ENCODE results near the gene FCSK.
A peak's percentile ranks its signal among the peaks of the same experiment; 100 is the strongest.

FCSK gene

GRCh38 chr16:70430667-70431536 lies 23.5 kb upstream of the FCSK start:
- peak; percentile 23 to 39 (median 28) for DNase-seq
- Histone ChIP-seq H3K4me3 (ENCODE audit: insufficient read depth, low read depth, low read length, poor library complexity, severe bottlenecking) (peak overlapping the region; percentile 11), H3K36me3 (ENCODE audit: control insufficient read depth, insufficient read depth, low read length) (no peaks in the 10 kb centered on the region), H3K9me3 (ENCODE audit: control insufficient read depth, low read length) (no peaks in the 10 kb centered on the region), H3K27ac (ENCODE audit: insufficient read depth, low read length, poor library complexity, severe bottlenecking) (peak overlapping the region; percentile 69), H3K4me1 (ENCODE audit: control insufficient read depth, insufficient read depth, low read length, poor library complexity, severe bottlenecking) (peaks cover 26% of the 10 kb centered on the region), H3K27me3 (replicated peaks; ENCODE audit: control insufficient read depth, insufficient read depth, low read length, poor library complexity, severe bottlenecking) (no peaks in the 10 kb centered on the region)

- DNase-seq: no peak
- no peak overlapping the region for H3K27ac ChIP-seq (ENCODE audit: insufficient read depth, low read length, poor library complexity, severe bottlenecking)
Measured at GRCh38 chr16:70432356-70432722, 22.1 kb upstream of the FCSK start.

GRCh38 chr16:70432723-70433457 lies 21.5 kb upstream of the FCSK start:
- peaks cover 35% of the 10 kb centered on the region for H3K4me1 ChIP-seq (ENCODE audit: control insufficient read depth, insufficient read depth, low read length, poor library complexity, severe bottlenecking)
- no peak overlapping the region for H3K27ac ChIP-seq (ENCODE audit: insufficient read depth, low read length, poor library complexity, severe bottlenecking)
- no peak overlapping the region for H3K4me3 ChIP-seq (ENCODE audit: insufficient read depth, low read depth, low read length, poor library complexity, severe bottlenecking)

More at GRCh38 chr16:70432356-70432722, 22.1 kb upstream of the FCSK start:
- Histone ChIP-seq H3K4me3 (ENCODE audit: insufficient read depth, low read depth, low read length, poor library complexity, severe bottlenecking) (no peak overlapping the region), H3K36me3 (ENCODE audit: control insufficient read depth, insufficient read depth, low read length) (no peaks in the 10 kb centered on the region), H3K27me3 (replicated peaks; ENCODE audit: control insufficient read depth, insufficient read depth, low read length, poor library complexity, severe bottlenecking) (no peaks in the 10 kb centered on the region), H3K4me1 (ENCODE audit: control insufficient read depth, insufficient read depth, low read length, poor library complexity, severe bottlenecking) (peaks cover 30% of the 10 kb centered on the region), H3K9me3 (ENCODE audit: control insufficient read depth, low read length) (no peaks in the 10 kb centered on the region)

GRCh38 chr16:70433458-70434103 lies 20.8 kb upstream of the FCSK start:
- Histone ChIP-seq H3K9me3 (ENCODE audit: control insufficient read depth, low read length) (no peaks in the 10 kb centered on the region), H3K27ac (ENCODE audit: insufficient read depth, low read length, poor library complexity, severe bottlenecking) (no peak overlapping the region), H3K4me3 (ENCODE audit: insufficient read depth, low read depth, low read length, poor library complexity, severe bottlenecking) (no peak overlapping the region), H3K4me1 (ENCODE audit: control insufficient read depth, insufficient read depth, low read length, poor library complexity, severe bottlenecking) (peaks cover 34% of the 10 kb centered on the region), H3K36me3 (ENCODE audit: control insufficient read depth, insufficient read depth, low read length) (no peaks in the 10 kb centered on the region), H3K27me3 (replicated peaks; ENCODE audit: control insufficient read depth, insufficient read depth, low read length, poor library complexity, severe bottlenecking) (no peaks in the 10 kb centered on the region)
- no peak for DNase-seq

More at GRCh38 chr16:70432723-70433457, 21.5 kb upstream of the FCSK start:
- Histone ChIP-seq H3K9me3 (ENCODE audit: control insufficient read depth, low read length) (no peaks in the 10 kb centered on the region), H3K36me3 (ENCODE audit: control insufficient read depth, insufficient read depth, low read length) (no peaks in the 10 kb centered on the region), H3K27me3 (replicated peaks; ENCODE audit: control insufficient read depth, insufficient read depth, low read length, poor library complexity, severe bottlenecking) (no peaks in the 10 kb centered on the region)
- DNase-seq: no peak

- Histone ChIP-seq H3K36me3 (ENCODE audit: control insufficient read depth, insufficient read depth, low read length) (no peaks in the 10 kb centered on the region), H3K9me3 (ENCODE audit: control insufficient read depth, low read length) (no peaks in the 10 kb centered on the region), H3K4me1 (ENCODE audit: control insufficient read depth, insufficient read depth, low read length, poor library complexity, severe bottlenecking) (peaks cover 37% of the 10 kb centered on the region), H3K27ac (ENCODE audit: insufficient read depth, low read length, poor library complexity, severe bottlenecking) (no peak overlapping the region), H3K27me3 (replicated peaks; ENCODE audit: control insufficient read depth, insufficient read depth, low read length, poor library complexity, severe bottlenecking) (no peaks in the 10 kb centered on the region), H3K4me3 (ENCODE audit: insufficient read depth, low read depth, low read length, poor library complexity, severe bottlenecking) (no peak overlapping the region)
- DNase-seq: no peak
Measured at GRCh38 chr16:70434484-70435260, 19.7 kb upstream of the FCSK start.

GRCh38 chr16:70437017-70437581 lies 17.3 kb upstream of the FCSK start:
- H3K27ac ChIP-seq (ENCODE audit: insufficient read depth, low read length, poor library complexity, severe bottlenecking): no peak overlapping the region
- H3K4me3 ChIP-seq (ENCODE audit: insufficient read depth, low read depth, low read length, poor library complexity, severe bottlenecking): peak overlapping the region; percentile 59
- H3K27me3 ChIP-seq (replicated peaks; ENCODE audit: control insufficient read depth, insufficient read depth, low read length, poor library complexity, severe bottlenecking): no peaks in the 10 kb centered on the region
- H3K9me3 ChIP-seq (ENCODE audit: control insufficient read depth, low read length): no peaks in the 10 kb centered on the region
- peaks cover 22% of the 10 kb centered on the region for H3K4me1 ChIP-seq (ENCODE audit: control insufficient read depth, insufficient read depth, low read length, poor library complexity, severe bottlenecking)
- DNase-seq: no peak
- H3K36me3 ChIP-seq (ENCODE audit: control insufficient read depth, insufficient read depth, low read length): no peaks in the 10 kb centered on the region

GRCh38 chr16:70437582-70438557 lies 16.5 kb upstream of the FCSK start:
- Histone ChIP-seq H3K36me3 (ENCODE audit: control insufficient read depth, insufficient read depth, low read length) (no peaks in the 10 kb centered on the region), H3K27me3 (replicated peaks; ENCODE audit: control insufficient read depth, insufficient read depth, low read length, poor library complexity, severe bottlenecking) (no peaks in the 10 kb centered on the region), H3K9me3 (ENCODE audit: control insufficient read depth, low read length) (no peaks in the 10 kb centered on the region), H3K4me3 (ENCODE audit: insufficient read depth, low read depth, low read length, poor library complexity, severe bottlenecking) (peak overlapping the region; percentile 59), H3K27ac (ENCODE audit: insufficient read depth, low read length, poor library complexity, severe bottlenecking) (peak overlapping the region; percentile 43), H3K4me1 (ENCODE audit: control insufficient read depth, insufficient read depth, low read length, poor library complexity, severe bottlenecking) (peaks cover 18% of the 10 kb centered on the region)
- no peak for DNase-seq

- no peak for DNase-seq
- Histone ChIP-seq H3K27ac (ENCODE audit: insufficient read depth, low read length, poor library complexity, severe bottlenecking) (peak overlapping the region; percentile 43), H3K36me3 (ENCODE audit: control insufficient read depth, insufficient read depth, low read length) (no peaks in the 10 kb centered on the region), H3K4me1 (ENCODE audit: control insufficient read depth, insufficient read depth, low read length, poor library complexity, severe bottlenecking) (peaks cover 18% of the 10 kb centered on the region), H3K4me3 (ENCODE audit: insufficient read depth, low read depth, low read length, poor library complexity, severe bottlenecking) (peak overlapping the region; percentile 59), H3K27me3 (replicated peaks; ENCODE audit: control insufficient read depth, insufficient read depth, low read length, poor library complexity, severe bottlenecking) (no peaks in the 10 kb centered on the region), H3K9me3 (ENCODE audit: control insufficient read depth, low read length) (no peaks in the 10 kb centered on the region)
Measured at GRCh38 chr16:70438585-70438968, 15.8 kb upstream of the FCSK start.

Data from effector memory CD4-positive, alpha-beta T cell (primary cell).